ENCODE measurements around the gene FNDC3A.

- TF ChIP-seq CTCF (conservative IDR thresholded peaks at IDR 0.05) (no peak), EZH2 (IDR thresholded peaks at IDR 0.05; ENCODE audit: low read depth) (no peak)
Measured at GRCh38 chr13:49113526-49114286, 138.0 kb downstream of the FNDC3A start.

All from PC-9 (cell line).